Stomach smooth muscle (tissue), 2 donors: ENCODE results near the gene CFAP206.
"Not testable (repeated sequence)": the region's sequence is repeated elsewhere in the genome, so short reads cannot be mapped to it uniquely, and the experiment has no call there.

ENCODE experiments used
- H3K27ac ChIP-seq: one replicate; pipeline ENCODE4 v1.7.0; 2013; ENCODE audit warnings: mild to moderate bottlenecking, low read length, inconsistent platforms
- H3K27me3 ChIP-seq, 2 donors: one replicate each; pipeline ENCODE4 v1.7.0; 2013; ENCODE audit warnings: low read length in 2 of 2; ENCODE audit not compliant: insufficient read depth in 2 of 2, control insufficient read depth in 1 of 2
- H3K36me3 ChIP-seq, 2 donors: one replicate each; pipeline ENCODE4 v1.7.0; 2013; ENCODE audit warnings: low read length in 2 of 2; ENCODE audit not compliant: control insufficient read depth in 2 of 2, insufficient read depth in 2 of 2
- H3K4me1 ChIP-seq: one replicate; pipeline ENCODE4 v1.7.0; 2013; ENCODE audit warnings: low read length; ENCODE audit not compliant: control insufficient read depth, insufficient read depth
- H3K4me3 ChIP-seq, 2 donors: one replicate each; pipeline ENCODE4 v1.7.0; 2013; ENCODE audit warnings: low read length in 2 of 2
- H3K9ac ChIP-seq, 2 donors: one replicate each; pipeline ENCODE4 v1.7.0; 2013; ENCODE audit warnings: low read length in 2 of 2, mild to moderate bottlenecking in 1 of 2
- H3K9me3 ChIP-seq, 2 donors: one replicate each; pipeline ENCODE4 v1.7.0; 2013; ENCODE audit warnings: low read length in 2 of 2; ENCODE audit not compliant: control insufficient read depth in 2 of 2
- donor health status: healthy.
- donor health status: Pancreatic carcinoma.

CFAP206 gene

GRCh38 chr6:87482366-87482765, 74.6 kb downstream of the CFAP206 start:
- no peaks in the 10 kb centered on the region for H3K4me1 ChIP-seq
- H3K4me3 ChIP-seq, result no peak overlapping the region
- H3K36me3 ChIP-seq, result peaks cover 0 to 3% of the 10 kb centered on the region in 2 donors
- H3K9me3 ChIP-seq, result no peaks in the 10 kb centered on the region
- no peaks in the 10 kb centered on the region for H3K27me3 ChIP-seq
- H3K27ac ChIP-seq, result no peak overlapping the region
- no peak overlapping the region for H3K9ac ChIP-seq

- no peak overlapping the region for H3K4me3 ChIP-seq
- H3K36me3 ChIP-seq, result no peaks in the 10 kb centered on the region
- no peaks in the 10 kb centered on the region for H3K9me3 ChIP-seq
- no peak overlapping the region for H3K9ac ChIP-seq
- H3K27ac ChIP-seq, result no peak overlapping the region
- no peaks in the 10 kb centered on the region for H3K4me1 ChIP-seq
- H3K27me3 ChIP-seq, result no peaks in the 10 kb centered on the region
Measured at GRCh38 chr6:87483929-87484328, 76.2 kb downstream of the CFAP206 start.

GRCh38 chr6:87484491-87484890, 76.7 kb downstream of the CFAP206 start:
- H3K9ac ChIP-seq, result no peak overlapping the region
- H3K4me1 ChIP-seq, result no peaks in the 10 kb centered on the region
- H3K9me3 ChIP-seq, result no peaks in the 10 kb centered on the region
- no peak overlapping the region for H3K27ac ChIP-seq
- no peaks in the 10 kb centered on the region for H3K36me3 ChIP-seq
- no peaks in the 10 kb centered on the region for H3K27me3 ChIP-seq
- H3K4me3 ChIP-seq, result no peak overlapping the region

- Histone ChIP-seq H3K27me3 (no peaks in the 10 kb centered on the region), H3K4me1 (no peaks in the 10 kb centered on the region), H3K9me3 (no peaks in the 10 kb centered on the region), H3K27ac (no peak overlapping the region), H3K4me3 (no peak overlapping the region), H3K36me3 (no peaks in the 10 kb centered on the region), H3K9ac (no peak overlapping the region)
Measured at GRCh38 chr6:87487555-87487954, 79.8 kb downstream of the CFAP206 start.

- H3K36me3 ChIP-seq, H3K4me3 ChIP-seq, H3K9me3 ChIP-seq, H3K9ac ChIP-seq, H3K27me3 ChIP-seq, H3K4me1 ChIP-seq, H3K27ac ChIP-seq: not testable (repeated sequence)
Measured at GRCh38 chr6:87489326-87489725, 81.6 kb downstream of the CFAP206 start.

- Histone ChIP-seq H3K9ac (no peak overlapping the region), H3K9me3 (no peaks in the 10 kb centered on the region), H3K4me1 (no peaks in the 10 kb centered on the region), H3K4me3 (no peak overlapping the region), H3K27ac (no peak overlapping the region), H3K27me3 (no peaks in the 10 kb centered on the region), H3K36me3 (peaks cover 2 to 6% of the 10 kb centered on the region in 2 donors)
Measured at GRCh38 chr6:87494761-87495422, 87.1 kb downstream of the CFAP206 start.

GRCh38 chr6:87498048-87498447, 90.3 kb downstream of the CFAP206 start:
- Histone ChIP-seq H3K27ac (no peak overlapping the region), H3K4me1 (no peaks in the 10 kb centered on the region), H3K27me3 (no peaks in the 10 kb centered on the region)

GRCh38 chr6:87501809-87502572, 94.2 kb downstream of the CFAP206 start:
- no peak overlapping the region for H3K4me3 ChIP-seq
- no peaks in the 10 kb centered on the region for H3K9me3 ChIP-seq
- peaks cover 9 to 18% of the 10 kb centered on the region in 2 donors for H3K36me3 ChIP-seq
- no peaks in the 10 kb centered on the region for H3K4me1 ChIP-seq
- no peaks in the 10 kb centered on the region for H3K27me3 ChIP-seq
- no peak overlapping the region for H3K27ac ChIP-seq
- H3K9ac ChIP-seq, result no peak overlapping the region

More at GRCh38 chr6:87498048-87498447, 90.3 kb downstream of the CFAP206 start:
- Histone ChIP-seq H3K36me3 (peaks cover 9 to 18% of the 10 kb centered on the region in 2 donors), H3K9ac (no peak overlapping the region), H3K4me3 (no peak overlapping the region), H3K9me3 (no peaks in the 10 kb centered on the region)

- peaks cover 11 to 24% of the 10 kb centered on the region in 2 donors for H3K36me3 ChIP-seq
- no peaks in the 10 kb centered on the region for H3K27me3 ChIP-seq
- H3K4me1 ChIP-seq, result no peaks in the 10 kb centered on the region
- H3K9ac ChIP-seq, result no peak overlapping the region
- H3K9me3 ChIP-seq, result no peaks in the 10 kb centered on the region
- no peak overlapping the region for H3K4me3 ChIP-seq
- H3K27ac ChIP-seq, result no peak overlapping the region
Measured at GRCh38 chr6:87504441-87504840, 96.7 kb downstream of the CFAP206 start.
